Esophagus squamous epithelium (tissue), 4 donors: ENCODE measurements around the gene SREBF1.

Source experiments
- POLR2A ChIP-seq, 4 donors: fragments of 450-650 bp; IDR thresholded peaks; one replicate each; pipeline ENCODE4 v1.6.1; 2017; ENCODE audit warnings: antibody characterized with exemption in 4 of 4, mild to moderate bottlenecking in 4 of 4, moderate library complexity in 3 of 4
- TF ChIP-seq, protein P1 (sequence below), 6 experiments: fragments of 450-650 bp in 4 of 6; fragments of 200-600 bp in 2 of 6; sonication (generic) in 2 of 6; IDR thresholded peaks; one replicate each; pipeline ENCODE4 v1.5.1; 2016 to 2019; ENCODE audit warnings: antibody characterized with exemption in 6 of 6, mild to moderate bottlenecking in 4 of 6, moderate library complexity in 4 of 6

DNA sequence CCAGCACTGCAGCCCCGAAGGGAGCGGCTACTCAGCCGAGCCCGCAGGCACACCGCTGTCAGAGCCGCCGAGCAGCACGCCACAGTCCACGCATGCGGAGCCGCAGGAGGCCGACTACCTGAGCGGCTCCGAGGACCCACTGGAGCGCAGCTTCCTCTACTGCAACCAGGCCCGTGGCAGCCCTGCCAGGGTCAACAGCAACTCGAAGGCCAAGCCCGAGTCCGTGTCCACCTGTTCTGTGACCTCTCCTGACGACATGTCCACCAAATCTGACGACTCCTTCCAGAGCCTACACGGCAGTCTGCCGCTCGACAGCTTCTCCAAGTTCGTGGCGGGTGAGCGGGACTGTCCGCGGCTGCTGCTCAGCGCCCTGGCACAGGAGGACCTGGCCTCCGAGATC, 42.4 kb downstream of the SREBF1 start:
- TF ChIP-seq, protein P1, sequence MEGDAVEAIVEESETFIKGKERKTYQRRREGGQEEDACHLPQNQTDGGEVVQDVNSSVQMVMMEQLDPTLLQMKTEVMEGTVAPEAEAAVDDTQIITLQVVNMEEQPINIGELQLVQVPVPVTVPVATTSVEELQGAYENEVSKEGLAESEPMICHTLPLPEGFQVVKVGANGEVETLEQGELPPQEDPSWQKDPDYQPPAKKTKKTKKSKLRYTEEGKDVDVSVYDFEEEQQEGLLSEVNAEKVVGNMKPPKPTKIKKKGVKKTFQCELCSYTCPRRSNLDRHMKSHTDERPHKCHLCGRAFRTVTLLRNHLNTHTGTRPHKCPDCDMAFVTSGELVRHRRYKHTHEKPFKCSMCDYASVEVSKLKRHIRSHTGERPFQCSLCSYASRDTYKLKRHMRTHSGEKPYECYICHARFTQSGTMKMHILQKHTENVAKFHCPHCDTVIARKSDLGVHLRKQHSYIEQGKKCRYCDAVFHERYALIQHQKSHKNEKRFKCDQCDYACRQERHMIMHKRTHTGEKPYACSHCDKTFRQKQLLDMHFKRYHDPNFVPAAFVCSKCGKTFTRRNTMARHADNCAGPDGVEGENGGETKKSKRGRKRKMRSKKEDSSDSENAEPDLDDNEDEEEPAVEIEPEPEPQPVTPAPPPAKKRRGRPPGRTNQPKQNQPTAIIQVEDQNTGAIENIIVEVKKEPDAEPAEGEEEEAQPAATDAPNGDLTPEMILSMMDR (IDR thresholded peaks at IDR 0.05), result no peak
- no peak for TF ChIP-seq POLR2A (IDR thresholded peaks at IDR 0.05)
